AG04449 (cell line): ENCODE measurements around the gene CASR.

Experiments used
- CTCF ChIA-PET: fragments of 350-600 bp; formaldehyde crosslinking; extraction: SDS; loops from one replicate; lab custom pipeline; 2021; ENCODE audit warnings: antibody characterized with exemption; lab: Yijun Ruan, JAX
- POLR2A ChIA-PET: fragments of 400-600, 350-600 bp; formaldehyde crosslinking; extraction: SDS; loops from one replicate; lab custom pipeline; 2020; ENCODE audit warnings: antibody characterized with exemption, inconsistent platforms; lab: Yijun Ruan, JAX
- DNase-seq: peaks from one replicate; pipeline ENCODE4 v3.0.0-alpha.2; 2010; ENCODE audit warnings: low read depth, low spot score
- H3K4me3 ChIP-seq: 2 replicates; pipeline ENCODE4 v1.5.1; 2011; ENCODE audit warnings: low read depth, mild to moderate bottlenecking, control low read depth, low read length
- CTCF ChIP-seq: IDR thresholded peaks from one replicate; pipeline ENCODE4 v1.5.1; 2011; ENCODE audit warnings: mild to moderate bottlenecking, moderate library complexity, low read length, control low read depth, inconsistent platforms; ENCODE audit not compliant: insufficient read depth; ENCODE audit errors: missing control alignments

The CASR gene

GRCh38 chr3:122294359-122294758 lies 110.9 kb downstream of the CASR start:
- no peak for DNase-seq
- POLR2A ChIA-PET, result no interaction called here
- CTCF ChIA-PET, result no interaction called here
- no peak for TF ChIP-seq CTCF
- H3K4me3 ChIP-seq, result no peak overlapping the region

- TF ChIP-seq CTCF, result no peak
- POLR2A ChIA-PET, result no interaction called here
- no peak for DNase-seq
- H3K4me3 ChIP-seq, result no peak overlapping the region
- CTCF ChIA-PET, result no interaction called here
Measured at GRCh38 chr3:122295266-122296062, 112.0 kb downstream of the CASR start.

- no peak overlapping the region for H3K4me3 ChIP-seq
- DNase-seq, result no peak
- ChIA-PET POLR2A (no interaction called here), CTCF (no interaction called here)
- no peak for TF ChIP-seq CTCF
Measured at GRCh38 chr3:122298239-122298638, 114.8 kb downstream of the CASR start.

- CTCF ChIA-PET, result interaction anchor here (1.4 kb wide), 2 partner anchors 198 to 753 kb away, joined by 3 to 4 read pairs; partner anchors contain the start of gene POLQ
- POLR2A ChIA-PET, result no interaction called here
- no peak for TF ChIP-seq CTCF
- DNase-seq, result no peak
- H3K4me3 ChIP-seq, result no peak overlapping the region
Measured at GRCh38 chr3:122299215-122299614, 115.7 kb downstream of the CASR start.

- CTCF ChIA-PET, result interaction anchor here (1.4 kb wide), 2 partner anchors 198 to 754 kb away, joined by 3 to 4 read pairs; partner anchors contain the start of gene POLQ
- POLR2A ChIA-PET, result interaction anchor here (0.7 kb wide), 1 partner anchor 17 kb away, joined by 3 read pairs; no protein-coding TSS in a partner anchor
- DNase-seq, result no peak
- TF ChIP-seq CTCF, result no peak
- H3K4me3 ChIP-seq, result no peak overlapping the region
Measured at GRCh38 chr3:122299872-122300460, 116.5 kb downstream of the CASR start.

- no peak for DNase-seq
- ChIA-PET POLR2A (no interaction called here), CTCF (no interaction called here)
- H3K4me3 ChIP-seq, result no peak overlapping the region
- no peak for TF ChIP-seq CTCF
Measured at GRCh38 chr3:122301063-122301462, 117.6 kb downstream of the CASR start.
